Osteocyte (in vitro differentiated cells): ENCODE data around the gene SENP3. TPM values are rescaled to one million over a fixed set of nuclear protein-coding genes. Genes with fewer than 3 reads are reported as not detected.
A peak's percentile ranks its signal among the peaks of the same experiment; 100 is the strongest.

Experiments used
- DNase-seq: peaks from one replicate; pipeline ENCODE4 v3.0.0; 2021; ENCODE audit warnings: mixed read lengths; ENCODE audit not compliant: unreplicated experiment; ENCODE audit errors: extremely low spot score
- H3K27ac Mint-ChIP-seq: one replicate; pipeline ENCODE4 v1.8.0; 2021; ENCODE audit warnings: mild to moderate bottlenecking, mixed read lengths; ENCODE audit not compliant: unreplicated experiment
- H3K27me3 Mint-ChIP-seq: one replicate; pipeline ENCODE4 v1.8.0; 2021; ENCODE audit warnings: mixed read lengths; ENCODE audit not compliant: unreplicated experiment
- H3K36me3 Mint-ChIP-seq: one replicate; pipeline ENCODE4 v1.8.0; 2021; ENCODE audit warnings: mixed read lengths; ENCODE audit not compliant: unreplicated experiment
- H3K4me1 Mint-ChIP-seq: one replicate; pipeline ENCODE4 v1.8.0; 2021; ENCODE audit warnings: mixed read lengths; ENCODE audit not compliant: unreplicated experiment
- H3K4me3 Mint-ChIP-seq: one replicate; pipeline ENCODE4 v1.8.0; 2021; ENCODE audit warnings: mild to moderate bottlenecking, moderate library complexity, mixed read lengths; ENCODE audit not compliant: unreplicated experiment
- H3K9me3 Mint-ChIP-seq: one replicate; pipeline ENCODE4 v1.8.0; 2021; ENCODE audit warnings: mixed read lengths; ENCODE audit not compliant: unreplicated experiment
- total RNA-seq: library from RNA; stranded (reverse); gene quantifications from 2 replicates; pipeline ENCODE4 v1.2.1, GENCODE V29; 2021
- TF ChIP-seq, protein P1 (sequence below): fragments of 200-600 bp; sonication (generic); IDR thresholded peaks from 2 replicates; pipeline ENCODE4 v1.5.0; 2021; ENCODE audit warnings: antibody characterized with exemption, mild to moderate bottlenecking, moderate library complexity

SENP3 gene
- total RNA-seq, 1 donor from 2014 or later = 52.5 TPM

DNA sequence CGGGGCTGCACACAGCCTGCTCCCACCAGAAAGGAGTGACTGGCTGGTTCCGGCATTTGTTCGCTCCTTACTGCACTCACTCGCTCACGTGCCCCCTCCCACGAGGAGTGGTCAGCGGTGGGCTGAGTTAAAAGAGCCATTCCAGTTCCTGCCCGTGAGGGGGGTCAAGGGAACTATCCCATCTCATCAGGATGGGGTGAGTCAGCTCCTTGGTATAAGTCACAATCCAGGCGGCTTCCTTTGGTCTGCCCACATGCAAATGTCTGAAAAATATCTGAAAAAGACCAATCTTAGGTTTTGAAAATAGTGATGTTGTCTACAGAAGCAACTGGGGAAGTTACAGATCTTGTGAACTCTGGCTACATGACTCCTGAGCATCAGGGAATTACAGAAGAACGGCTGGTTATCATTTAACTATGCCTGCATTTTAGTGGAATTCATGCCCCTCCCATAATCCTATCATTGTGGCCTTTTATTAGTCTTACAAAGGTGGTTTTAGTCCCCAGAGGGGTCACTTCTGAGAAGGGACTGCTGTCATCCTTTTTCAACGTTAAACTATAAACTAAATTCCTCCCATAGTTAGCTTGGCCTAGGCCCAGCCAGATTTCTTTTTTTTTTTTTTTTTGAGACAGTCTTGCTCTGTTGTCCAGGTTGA, 22.7 kb upstream of the SENP3 start:
- Mint-ChIP-seq H3K4me3 (no peak overlapping the region), H3K27me3 (peaks cover 15% of the 10 kb centered on the region), H3K27ac (no peak overlapping the region), H3K4me1 (no peaks in the 10 kb centered on the region), H3K36me3 (no peaks in the 10 kb centered on the region), H3K9me3 (peaks cover 5% of the 10 kb centered on the region)
- DNase-seq = no peak
- TF ChIP-seq, protein P1, sequence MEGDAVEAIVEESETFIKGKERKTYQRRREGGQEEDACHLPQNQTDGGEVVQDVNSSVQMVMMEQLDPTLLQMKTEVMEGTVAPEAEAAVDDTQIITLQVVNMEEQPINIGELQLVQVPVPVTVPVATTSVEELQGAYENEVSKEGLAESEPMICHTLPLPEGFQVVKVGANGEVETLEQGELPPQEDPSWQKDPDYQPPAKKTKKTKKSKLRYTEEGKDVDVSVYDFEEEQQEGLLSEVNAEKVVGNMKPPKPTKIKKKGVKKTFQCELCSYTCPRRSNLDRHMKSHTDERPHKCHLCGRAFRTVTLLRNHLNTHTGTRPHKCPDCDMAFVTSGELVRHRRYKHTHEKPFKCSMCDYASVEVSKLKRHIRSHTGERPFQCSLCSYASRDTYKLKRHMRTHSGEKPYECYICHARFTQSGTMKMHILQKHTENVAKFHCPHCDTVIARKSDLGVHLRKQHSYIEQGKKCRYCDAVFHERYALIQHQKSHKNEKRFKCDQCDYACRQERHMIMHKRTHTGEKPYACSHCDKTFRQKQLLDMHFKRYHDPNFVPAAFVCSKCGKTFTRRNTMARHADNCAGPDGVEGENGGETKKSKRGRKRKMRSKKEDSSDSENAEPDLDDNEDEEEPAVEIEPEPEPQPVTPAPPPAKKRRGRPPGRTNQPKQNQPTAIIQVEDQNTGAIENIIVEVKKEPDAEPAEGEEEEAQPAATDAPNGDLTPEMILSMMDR = no peak

DNA sequence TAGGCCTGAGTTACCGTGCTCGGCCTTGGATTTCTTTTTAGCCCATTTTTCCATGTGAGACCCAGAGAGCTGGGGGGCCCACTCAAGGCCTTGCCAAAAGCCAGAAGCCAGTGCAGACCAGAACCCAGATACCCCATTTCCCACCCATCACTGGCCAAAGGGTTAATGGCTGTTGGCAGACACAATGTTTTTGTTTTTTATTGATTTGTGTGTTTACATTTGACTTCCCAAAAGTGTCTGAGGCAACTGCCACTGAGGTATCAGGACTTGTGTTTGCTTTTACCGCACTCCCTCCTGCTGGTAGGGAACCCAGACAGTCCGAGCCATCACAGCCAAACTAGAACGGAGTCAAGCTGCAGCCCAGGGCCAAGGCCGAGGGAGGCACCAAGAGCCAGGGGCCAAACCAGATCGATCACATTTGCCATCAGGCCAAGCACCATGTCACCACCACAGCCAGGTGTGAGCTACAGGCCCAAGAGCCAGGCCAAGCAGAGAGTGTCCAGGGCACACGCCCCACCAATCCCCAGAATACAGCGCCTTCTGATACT, 20.6 kb upstream of the SENP3 start:
- no peak overlapping the region for H3K27ac Mint-ChIP-seq
- H3K27me3 Mint-ChIP-seq = peaks cover 15% of the 10 kb centered on the region
- peaks cover 5% of the 10 kb centered on the region for H3K9me3 Mint-ChIP-seq
- TF ChIP-seq, protein P1 = no peak
- H3K36me3 Mint-ChIP-seq = no peaks in the 10 kb centered on the region
- no peak for DNase-seq
- H3K4me1 Mint-ChIP-seq = no peaks in the 10 kb centered on the region
- H3K4me3 Mint-ChIP-seq = no peak overlapping the region

DNA sequence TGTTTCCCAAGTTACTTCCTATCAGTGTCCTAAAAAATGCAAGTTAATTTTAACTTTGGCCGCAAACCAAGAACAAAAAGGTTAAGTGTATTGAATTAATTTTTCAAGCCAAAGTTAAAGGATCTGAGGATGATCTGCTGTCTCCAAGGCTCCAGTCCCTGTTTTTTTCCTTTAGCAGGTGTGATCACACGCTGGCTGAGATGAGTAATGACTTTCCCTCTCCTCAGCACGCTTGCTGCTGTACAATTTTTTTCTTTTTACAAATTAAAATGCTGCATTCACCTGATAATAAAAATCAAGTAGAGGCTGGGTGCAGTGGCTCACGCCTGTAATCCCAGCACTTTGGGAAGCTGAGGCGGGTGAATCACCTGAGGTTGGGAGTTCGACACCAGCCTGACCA, 16.8 kb upstream of the SENP3 start:
- Mint-ChIP-seq H3K36me3 (no peaks in the 10 kb centered on the region), H3K4me3 (no peak overlapping the region), H3K9me3 (no peaks in the 10 kb centered on the region), H3K27ac (no peak overlapping the region), H3K27me3 (peaks cover 15% of the 10 kb centered on the region), H3K4me1 (peaks cover 13% of the 10 kb centered on the region)
- TF ChIP-seq, protein P1 = no peak
- DNase-seq = no peak

DNA sequence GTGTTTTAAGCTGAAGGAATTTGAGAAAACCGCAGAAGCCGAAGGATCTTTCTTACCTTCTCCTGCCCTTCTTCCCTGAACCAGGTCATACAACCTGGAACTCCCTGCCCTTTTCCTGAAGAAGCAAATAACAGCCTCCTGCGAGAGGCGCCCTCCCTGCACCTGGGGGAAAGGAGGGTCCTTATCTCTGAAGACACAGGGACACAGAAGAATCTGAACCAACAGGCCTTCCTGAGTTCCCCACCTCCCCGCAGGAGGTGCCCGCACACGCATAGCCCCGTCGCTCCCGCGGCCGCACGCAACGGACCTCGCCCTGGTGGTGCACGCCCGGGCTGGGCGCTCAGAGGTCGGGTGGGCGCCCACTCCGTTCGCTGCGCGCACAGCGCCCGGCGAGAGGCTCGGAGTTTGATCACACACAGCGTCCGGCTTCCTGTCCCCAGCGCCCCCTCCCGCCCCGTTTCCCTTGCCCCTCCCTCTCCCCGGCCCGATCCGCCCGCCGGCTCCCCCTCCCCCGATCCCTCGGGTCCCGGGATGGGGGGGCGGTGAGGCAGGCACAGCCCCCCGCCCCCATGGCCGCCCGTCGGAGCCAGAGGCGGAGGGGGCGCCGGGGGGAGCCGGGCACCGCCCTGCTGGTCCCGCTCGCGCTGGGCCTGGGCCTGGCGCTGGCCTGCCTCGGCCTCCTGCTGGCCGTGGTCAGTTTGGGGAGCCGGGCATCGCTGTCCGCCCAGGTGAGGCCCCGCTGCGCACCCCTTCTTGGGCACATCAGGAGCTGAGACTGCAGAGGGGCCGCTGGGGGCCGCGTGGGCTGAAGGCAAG, 12.9 kb upstream of the SENP3 start, which contains the start of gene TNFSF12:
Gene TNFSF12 (plus strand): TSS at position 474 of the 816 bp plus-strand sequence. CDS start 96 bp downstream, at position 570.
- DNase-seq = no peak
- TF ChIP-seq, protein P1 = peak; percentile 27
- Mint-ChIP-seq H3K27ac (peak within 1 kb of the TSS; percentile 42), H3K36me3 (no peaks in the 10 kb centered on the region), H3K27me3 (peaks cover 2% of the 10 kb centered on the region), H3K4me1 (peaks cover 14% of the 10 kb centered on the region), H3K9me3 (no peaks in the 10 kb centered on the region), H3K4me3 (peak within 1 kb of the TSS; percentile 68)
